Measurements from ENCODE around the gene GNG2. TPM values are rescaled to one million over a fixed set of nuclear protein-coding genes. Genes with fewer than 3 reads are reported as not detected.

GNG2 gene
- total RNA-seq, 1 donor from 2014 or later = 9.4 TPM

DNA sequence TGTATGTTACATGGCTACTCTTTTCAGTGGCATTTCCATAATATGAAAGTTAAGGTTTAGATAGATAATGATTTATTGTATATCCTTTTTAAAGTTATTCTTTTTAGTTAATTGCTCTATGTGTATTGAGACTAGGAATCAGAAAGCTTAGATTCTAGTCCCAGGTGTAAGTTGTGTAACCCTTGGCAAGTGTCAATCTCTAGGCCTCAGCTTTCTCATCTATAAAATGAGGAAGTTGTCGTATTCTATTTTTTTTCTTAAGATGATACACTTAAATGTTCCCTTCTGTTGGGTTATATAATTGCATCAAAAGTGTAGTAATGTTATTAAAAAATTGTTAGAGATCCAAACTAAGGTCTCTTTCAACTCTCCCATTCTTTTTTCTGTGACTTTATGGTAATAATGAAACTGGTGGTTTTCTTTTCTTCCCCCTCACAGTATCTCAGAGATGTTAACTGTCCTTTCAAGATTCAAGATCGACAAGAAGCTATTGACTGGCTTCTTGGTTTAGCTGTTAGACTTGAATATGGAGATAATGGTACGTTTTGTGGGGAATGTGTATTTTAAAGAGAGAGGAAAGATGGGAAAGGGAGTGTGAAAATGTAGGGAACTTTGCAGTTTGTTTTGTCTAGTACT is 133.0 kb downstream of the GNG2 start:
- no peak for DNase-seq (ENCODE audit: low read depth in 2 of 2)

DNA sequence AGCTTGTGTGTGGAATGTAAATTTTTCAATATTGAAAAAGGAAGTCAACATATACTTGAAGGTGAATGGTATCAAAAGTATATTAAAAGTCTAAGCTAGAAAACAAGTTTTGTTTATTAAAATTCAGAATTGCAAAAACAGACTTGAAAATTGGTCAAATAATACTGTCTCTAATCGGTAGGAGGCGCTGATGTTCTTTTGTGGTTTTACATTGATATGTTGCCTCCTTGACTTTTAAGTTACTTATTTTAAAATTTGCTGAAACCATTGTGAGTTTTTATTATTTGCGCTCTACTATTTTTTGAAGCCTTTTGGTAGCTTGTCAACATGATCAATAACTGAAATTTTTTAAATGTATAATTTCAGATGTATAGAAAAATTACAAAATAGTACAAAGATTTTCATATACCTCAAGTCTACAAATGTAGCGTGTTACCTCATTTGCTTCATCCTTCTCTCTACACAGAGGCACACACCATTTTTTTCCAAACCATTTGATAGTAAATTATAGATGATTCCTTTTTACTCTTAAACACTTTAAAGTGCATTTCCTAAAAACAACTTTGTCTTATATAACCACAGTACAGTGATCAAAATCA is 135.8 kb downstream of the GNG2 start:
- peak; percentile 63 to 64 for DNase-seq (ENCODE audit: low read depth in 2 of 2)

DNA sequence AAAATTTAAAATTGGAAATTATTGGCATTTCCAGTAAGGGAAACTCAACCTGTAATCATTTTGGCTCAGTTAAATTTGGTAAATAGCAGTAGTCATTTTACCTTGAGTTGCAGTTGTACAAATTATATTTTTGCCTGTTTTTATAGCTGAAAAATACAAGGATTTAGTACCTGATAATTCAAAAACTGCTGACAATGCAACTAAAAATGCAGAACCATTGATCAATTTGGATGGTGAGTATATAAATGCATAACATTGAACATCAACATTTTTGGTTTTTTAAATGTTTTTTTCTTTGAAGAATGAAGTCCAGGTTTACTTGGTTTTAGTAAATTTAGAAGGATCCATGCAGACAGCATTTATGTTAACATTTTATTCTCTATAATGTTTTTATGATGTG is 137.9 kb downstream of the GNG2 start:
- no peak for DNase-seq (ENCODE audit: low read depth in 2 of 2)

DNA sequence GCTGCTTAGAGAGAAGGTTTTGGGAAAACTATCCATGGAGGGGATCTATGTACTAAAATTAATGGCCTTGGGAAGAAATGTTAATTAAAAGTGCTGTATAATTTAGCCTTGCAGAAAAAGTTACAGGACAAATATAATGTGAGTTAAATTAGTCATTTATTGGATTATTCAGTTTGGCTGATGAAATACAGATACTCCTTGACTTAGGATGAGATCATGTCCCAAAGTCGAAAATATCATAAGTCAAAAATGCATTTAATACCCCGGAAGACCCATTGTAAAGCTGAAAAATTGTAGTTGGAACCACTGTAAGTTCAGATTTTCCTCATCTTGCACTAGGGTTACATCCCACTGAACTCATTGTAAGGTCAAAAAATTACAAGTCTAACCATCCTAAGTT is 138.7 kb downstream of the GNG2 start:
- DNase-seq (ENCODE audit: low read depth in 2 of 2) = no peak

DNA sequence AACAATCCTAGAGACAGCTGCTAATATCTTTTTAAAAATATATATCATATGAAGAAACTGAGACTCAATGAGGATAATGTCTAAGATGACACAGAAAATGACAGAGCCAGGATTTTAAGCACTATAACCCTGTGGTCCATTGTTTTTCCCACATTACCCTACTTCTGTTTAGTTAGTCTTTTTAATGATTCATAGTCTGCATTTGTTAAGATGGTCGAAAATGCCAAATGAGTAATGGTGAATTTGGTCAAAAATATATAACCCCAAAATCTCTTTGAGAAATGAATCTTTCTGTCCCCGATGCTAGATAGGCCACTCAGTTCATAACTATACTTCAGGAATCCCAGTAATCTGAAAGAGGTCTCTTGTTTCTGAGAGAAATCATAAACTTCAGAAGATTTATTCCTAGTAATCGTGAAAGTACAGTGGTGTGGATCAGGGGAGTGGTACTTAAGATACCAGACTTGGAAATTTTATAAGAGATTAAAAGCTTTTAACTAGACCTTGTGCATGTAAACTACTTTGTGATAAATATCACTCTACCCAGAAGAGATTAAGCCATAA is 139.7 kb downstream of the GNG2 start:
- DNase-seq (ENCODE audit: low read depth in 2 of 2) = no peak

DNA sequence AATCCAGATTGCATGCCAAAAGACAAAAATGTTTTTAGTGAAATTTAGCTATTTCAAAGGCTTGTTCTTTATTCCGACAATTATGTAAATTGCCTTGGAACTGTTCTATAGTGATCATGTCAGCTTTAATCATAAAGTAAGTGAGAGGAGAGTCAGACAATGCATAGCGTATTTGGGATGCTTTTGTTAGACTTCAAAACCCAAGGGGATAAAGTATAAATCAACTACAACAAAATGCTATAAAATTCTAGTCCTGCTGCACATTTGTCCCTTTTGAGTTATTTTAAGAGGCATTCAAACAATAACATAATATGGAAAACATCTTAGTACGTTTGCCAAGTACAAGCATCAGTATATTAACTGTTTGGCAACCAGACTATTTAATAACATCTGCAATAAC is 140.3 kb downstream of the GNG2 start:
- DNase-seq (ENCODE audit: low read depth in 2 of 2) = no peak

DNA sequence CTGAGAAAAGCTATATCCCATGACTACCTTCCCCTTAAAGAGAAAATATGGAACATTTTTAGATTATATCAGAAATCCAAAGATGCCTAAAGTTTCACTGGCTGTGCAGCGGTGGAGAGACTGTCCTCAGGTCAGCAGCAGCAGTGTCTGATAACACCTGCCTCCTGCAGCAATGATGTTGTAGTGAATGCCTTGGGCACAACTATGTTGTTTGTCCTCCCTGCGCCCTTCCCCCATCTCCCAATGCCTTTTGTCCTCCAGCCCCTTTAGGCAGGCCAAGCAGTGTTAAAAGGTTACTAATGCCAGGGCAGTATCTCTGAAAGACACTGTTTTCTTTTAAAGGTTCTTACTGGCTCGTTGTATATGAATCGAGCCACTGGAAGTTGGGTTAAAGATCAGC is 142.1 kb downstream of the GNG2 start:
- DNase-seq (ENCODE audit: low read depth in 2 of 2) = no peak

DNA sequence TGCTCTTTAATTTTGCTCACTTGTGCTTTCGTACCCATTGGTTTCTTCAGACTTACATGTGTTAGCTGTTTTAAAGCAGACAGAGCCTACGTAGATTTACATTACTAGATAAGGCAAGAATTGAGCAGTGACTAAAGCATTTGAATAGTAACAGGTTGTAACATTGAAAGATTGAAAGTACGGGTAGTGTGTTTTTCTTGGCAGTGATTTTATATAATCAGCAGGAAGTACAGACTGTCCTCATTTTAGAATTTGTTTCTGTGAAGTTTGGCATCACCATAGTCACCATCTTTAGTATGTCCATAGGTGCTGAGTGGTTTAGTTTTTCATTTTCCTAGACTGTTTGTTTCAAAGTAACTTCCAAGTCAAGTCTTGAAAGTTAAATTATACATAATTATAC is 142.9 kb downstream of the GNG2 start:
- peak; percentile 83 to 84 for DNase-seq (ENCODE audit: low read depth in 2 of 2)

DNA sequence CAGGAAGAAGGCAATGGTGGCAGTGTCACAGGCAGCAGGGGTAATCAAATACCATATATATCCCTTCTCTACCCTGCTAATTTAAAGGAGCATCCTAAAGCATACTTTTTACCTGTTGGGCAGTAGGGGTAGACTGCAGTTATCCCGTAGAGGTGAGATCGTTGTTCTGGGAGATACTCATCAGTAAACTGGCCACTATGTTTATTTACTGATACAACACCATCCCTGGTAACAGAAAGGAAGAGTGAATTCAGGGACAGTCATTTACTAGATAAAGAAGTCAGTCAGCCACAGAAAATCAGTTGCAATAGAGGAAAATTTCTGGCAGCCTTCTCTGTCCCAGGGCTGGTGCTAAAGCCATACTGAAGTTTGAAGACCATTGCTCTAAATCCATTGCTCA is 145.2 kb downstream of the GNG2 start:
- no peak for DNase-seq (ENCODE audit: low read depth in 2 of 2)

DNA sequence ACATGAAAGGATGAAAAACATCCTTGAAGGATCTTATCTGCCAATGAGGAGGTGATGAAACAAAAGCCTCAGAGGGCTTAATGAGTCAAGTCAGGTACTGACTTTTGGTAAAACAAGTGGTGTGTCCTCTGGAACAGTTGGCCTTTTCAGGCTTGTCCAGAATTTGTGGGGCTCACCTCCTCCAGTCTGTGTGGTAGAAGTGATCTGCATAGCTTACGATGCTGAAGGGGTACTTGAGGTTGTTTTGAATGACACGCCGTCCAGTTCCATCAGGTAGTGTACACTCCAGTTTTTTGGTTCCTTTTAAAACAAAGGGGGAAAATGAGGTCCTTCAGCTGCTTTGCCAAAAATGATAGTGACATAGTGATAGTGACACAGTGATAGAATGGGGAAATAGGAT is 145.9 kb downstream of the GNG2 start:
- DNase-seq (ENCODE audit: low read depth in 2 of 2) = no peak

DNA sequence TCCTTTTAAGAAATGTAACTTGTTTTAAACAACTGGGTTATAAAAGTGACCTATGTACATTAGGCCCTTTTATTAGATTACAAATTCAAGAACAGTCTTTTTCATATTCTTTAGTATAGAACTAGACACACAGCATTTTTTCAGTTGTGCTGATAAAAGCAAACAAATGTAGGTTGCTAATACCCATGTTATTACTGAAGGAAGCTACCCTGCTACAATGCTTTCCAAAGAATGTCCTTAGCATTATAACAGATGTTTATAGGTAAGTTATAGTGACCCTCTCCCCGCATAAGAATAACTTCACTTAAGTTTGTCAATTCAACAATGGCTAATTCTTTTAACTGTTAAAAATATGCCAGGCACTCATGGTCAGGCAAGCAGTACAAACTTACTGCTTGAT is 146.8 kb downstream of the GNG2 start:
- DNase-seq (ENCODE audit: low read depth in 2 of 2) = no peak

DNA sequence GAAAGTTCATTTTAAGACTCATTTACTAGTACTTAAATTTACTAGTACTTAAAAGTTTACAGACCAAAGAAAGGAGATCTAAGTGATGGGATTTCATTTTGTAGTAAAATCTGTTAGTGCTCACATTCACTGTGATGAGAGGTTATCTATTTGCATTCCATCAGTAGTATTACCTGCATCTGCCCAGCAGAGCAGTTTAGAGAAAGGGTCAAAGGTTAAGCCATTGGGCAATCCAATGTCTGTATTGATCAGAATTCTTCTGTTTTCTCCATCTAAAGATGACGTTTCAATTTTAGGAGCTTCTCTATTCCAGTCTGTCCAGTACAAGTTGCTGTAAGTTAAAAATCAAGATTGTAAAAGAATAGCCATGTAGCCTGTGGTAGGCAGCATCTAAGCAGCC is 147.2 kb downstream of the GNG2 start:
- no peak for DNase-seq (ENCODE audit: low read depth in 2 of 2)

DNA sequence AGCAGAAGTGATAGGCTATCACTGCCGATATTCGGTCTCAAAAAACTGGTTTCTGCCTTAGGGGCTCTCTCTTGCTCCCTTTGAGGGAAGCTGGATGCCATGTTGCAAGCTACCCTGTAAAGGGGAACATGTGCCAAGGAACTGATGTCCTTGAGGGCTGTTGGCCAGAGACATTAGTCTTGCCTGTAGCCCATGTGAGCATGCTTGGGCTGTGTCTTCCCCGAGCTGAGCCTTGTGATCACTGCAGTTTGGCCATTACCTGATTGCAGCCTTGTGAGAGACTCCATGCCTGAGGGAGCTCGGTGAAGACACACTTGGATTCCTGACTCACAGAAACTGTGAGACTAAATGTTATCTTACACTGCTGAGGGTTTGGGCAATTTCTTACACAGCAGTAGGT is 147.7 kb downstream of the GNG2 start:
- DNase-seq (ENCODE audit: low read depth in 2 of 2) = no peak

DNA sequence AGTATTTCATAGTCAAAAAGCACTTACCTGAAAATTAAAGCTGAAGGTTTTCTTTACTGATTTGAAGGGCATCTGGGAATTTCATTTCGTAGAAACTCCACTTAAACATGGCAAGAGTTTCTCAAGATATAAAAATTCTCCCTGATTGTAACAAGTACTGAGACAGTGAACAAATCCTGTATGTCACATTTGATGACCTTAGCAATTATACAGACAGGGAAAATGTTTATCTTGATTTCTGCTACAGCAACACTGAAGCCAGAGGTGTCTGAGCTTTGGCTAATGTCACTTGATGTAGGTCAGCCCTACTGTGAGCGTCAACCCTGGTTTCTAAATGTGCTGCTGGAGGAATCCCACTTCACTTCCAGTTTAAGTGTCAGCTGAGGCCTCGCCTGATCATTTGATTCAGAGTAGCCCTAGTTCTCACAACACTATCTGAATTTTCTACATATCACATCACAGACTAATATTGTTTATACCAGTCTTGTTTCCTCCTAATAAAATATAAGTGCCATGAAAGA is 149.8 kb downstream of the GNG2 start:
- DNase-seq (ENCODE audit: low read depth in 2 of 2) = no peak

DNA sequence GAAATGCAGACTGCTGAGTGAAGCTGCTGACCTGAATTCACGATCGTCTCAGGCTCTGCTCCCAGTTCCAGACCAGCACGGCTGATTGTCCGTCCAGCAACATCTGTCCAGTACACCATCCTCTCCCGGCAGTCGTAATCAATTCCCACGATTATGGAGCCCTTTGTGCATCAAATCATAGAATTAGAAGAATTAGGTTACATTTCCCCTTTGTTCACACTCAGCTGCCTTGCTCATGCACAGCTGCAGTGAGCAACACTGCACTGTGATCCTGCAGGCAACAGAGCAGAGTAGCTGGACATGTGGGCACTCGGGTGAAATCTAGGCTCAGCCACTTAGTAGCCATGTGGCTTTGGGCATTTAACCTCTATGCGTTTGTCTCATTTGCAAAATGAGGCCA is 151.1 kb downstream of the GNG2 start:
- DNase-seq (ENCODE audit: low read depth in 2 of 2) = no peak

DNA sequence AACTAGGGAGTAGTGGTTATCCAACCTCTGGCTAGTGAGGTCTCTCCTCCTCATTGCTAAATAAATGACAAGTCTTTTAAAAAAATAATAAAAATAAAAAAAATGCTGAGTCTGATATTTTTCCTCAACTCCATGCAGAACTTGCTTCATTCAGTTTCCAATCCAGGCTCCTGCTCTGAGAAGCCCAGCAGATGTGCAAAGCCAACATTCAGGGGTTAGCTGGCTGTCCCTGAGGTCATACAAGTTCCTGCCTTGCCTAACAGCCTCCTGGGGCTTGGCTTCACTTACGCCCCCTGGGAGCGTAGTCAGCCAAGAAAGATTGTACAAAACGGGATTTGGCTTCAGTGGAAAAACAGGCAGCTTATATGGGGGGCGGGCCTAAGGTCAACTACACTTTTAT is 152.2 kb downstream of the GNG2 start:
- DNase-seq (ENCODE audit: low read depth in 2 of 2) = no peak

DNA sequence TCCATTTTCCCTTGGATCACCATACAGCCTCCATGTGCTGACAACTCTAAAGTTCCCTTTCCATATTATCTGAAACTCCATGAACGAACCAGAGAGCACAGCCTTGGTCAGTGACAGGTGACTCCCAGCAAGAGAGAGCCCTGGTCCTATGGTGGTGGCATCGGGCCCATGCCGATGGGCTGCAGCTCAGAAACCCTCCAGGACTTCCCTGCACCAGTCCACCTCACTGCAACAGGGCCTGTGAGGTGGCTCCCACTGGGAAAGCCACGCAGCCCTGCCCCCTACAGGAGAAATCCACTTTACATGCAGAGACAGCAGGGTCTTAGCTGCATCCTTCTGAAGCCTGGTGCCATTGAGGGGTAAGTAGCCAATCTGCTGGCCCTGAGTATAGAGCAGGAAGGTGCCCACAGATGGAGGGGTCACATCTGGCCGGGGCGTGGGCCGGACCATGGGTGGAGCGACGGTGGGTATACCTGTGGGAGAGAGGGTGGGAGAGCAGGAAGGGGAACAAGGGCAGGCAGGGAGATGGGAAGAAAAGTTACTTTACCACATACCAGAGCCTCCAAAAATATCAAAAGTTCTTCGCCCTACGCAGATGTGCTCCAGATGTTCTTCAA is 153.7 kb downstream of the GNG2 start:
- DNase-seq (ENCODE audit: low read depth in 2 of 2) = peak in 1 of 2 donors; percentile 19

DNA sequence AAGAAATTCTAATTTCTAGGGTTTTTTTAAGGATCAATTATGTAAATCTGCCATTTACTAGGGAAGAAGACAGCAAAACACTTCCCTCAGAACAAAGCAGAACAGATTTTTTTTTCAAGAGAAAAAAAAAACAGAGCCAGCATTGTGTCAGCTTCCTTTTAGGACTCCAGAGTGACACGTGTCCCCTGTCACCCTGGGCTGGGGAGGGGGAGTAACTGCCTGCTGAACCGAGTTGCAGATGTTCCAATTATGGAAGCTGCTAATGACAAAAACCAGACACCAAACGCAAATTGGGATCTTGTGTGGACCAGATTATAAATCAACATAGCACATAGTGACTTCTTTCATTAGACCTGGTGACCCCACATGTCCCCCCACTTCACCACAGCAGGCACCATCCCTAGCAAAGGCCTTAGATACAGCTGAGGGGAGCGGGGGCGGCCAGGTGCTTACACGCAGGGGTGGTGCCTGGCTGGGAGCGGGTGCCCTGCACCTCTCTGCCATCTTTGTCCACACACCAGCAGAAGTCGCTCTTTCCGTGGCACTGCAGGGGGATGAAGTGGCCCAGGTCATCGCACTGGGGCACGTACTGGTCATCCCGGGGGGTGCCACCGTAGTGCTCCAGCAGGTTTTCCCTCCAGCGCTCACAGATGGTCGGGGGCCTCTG is 154.3 kb downstream of the GNG2 start:
- DNase-seq (ENCODE audit: low read depth in 2 of 2) = peak in 1 of 2 donors; percentile 12

DNA sequence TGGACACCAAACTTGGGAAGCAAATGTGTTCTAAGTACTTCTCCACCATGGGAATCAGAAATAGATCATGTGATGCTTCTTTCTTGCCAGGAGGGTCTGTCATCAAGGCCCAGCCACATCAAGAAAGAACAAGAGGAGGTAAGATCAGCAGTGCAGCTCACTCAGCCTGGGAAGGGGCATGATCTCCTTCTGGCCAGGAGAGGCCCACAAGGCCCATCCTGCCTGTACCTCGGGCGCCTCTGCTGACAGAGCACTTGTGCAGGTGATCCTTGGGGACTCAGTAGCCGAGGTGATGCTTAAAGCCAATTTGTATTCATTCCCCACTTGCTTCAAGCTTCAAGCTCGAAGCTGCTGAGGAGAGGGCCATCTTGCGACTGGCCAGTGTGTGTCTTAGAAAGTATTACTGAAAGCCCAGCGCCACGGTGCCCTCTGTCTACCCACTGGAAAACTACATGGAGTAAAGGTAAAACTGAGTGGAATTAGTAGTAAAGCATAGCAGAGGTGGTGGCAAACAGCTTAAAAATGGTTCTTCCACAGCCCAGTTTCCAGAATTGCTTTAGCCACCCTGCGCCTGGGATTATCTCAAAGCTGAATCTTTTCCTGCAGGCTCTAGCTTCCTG is 155.1 kb downstream of the GNG2 start:
- DNase-seq (ENCODE audit: low read depth in 2 of 2) = peak in 1 of 2 donors; percentile 54

DNA sequence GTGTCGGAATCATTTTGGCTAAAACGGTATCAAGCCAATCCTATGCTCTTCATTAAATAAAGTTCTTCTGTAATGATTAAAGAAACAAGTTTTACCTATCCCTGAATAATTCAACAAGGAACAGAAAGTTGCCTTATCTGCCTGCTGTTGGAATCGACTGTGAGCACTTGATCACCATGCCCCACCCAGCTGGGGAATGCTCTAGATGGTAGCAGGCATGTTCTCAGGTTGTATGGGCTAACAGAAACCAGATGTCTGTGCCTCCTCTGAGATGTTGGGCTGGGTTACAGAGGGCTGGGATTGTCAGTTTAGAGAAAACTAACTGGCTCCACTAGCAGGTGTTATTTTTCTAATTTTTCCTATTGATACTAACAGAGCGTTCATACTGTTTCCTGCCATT is 157.8 kb downstream of the GNG2 start:
- no peak for DNase-seq (ENCODE audit: low read depth in 2 of 2)

DNA sequence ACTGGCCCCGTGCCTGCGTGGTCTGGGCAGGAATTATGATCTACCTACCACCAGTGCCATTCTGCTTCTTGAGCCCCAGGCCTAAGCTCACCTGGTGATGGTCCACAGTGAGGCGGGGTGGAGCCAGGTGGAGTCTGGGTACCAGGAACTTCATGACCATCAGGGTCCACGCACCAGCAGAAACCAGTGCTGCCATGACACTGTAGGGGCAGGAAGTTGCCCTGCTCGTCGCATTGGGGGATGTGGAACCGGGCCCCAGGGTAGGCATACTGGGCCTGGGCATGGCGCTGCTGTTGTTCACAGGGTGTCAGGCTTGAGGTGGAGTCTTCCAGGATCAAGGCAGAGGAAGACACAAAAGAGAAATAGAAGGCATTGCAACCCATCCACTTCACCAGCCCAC is 158.6 kb downstream of the GNG2 start:
- DNase-seq (ENCODE audit: low read depth in 2 of 2) = no peak

All from dermis microvascular lymphatic vessel endothelial cell (primary cell).